22Rv1 (cell line): ENCODE measurements around the gene SCN1B.
"Not testable (repeated sequence)": the region's sequence is repeated elsewhere in the genome, so short reads cannot be mapped to it uniquely, and the experiment has no call there.

Experiments
- H3K27ac ChIP-seq: fragments of 450-650 bp; 2 replicates; pipeline ENCODE4 v1.5.1; 2017
- CTCF ChIP-seq: fragments of 450-650 bp; IDR thresholded peaks from 2 replicates; pipeline ENCODE4 v1.5.1; 2017; ENCODE audit warnings: mild to moderate bottlenecking
- ZFX ChIP-seq: fragments of 450-650 bp; IDR thresholded peaks from 2 replicates; pipeline ENCODE4 v1.6.1; 2017; ENCODE audit warnings: antibody characterized with exemption, borderline replicate concordance

The SCN1B gene

GRCh38 chr19:34990578-34991192 lies 39.6 kb upstream of the SCN1B start:
- no peak overlapping the region for H3K27ac ChIP-seq
- TF ChIP-seq ZFX (no peak), CTCF (no peak)

- no peak for TF ChIP-seq ZFX
- no peak for TF ChIP-seq CTCF
- no peak overlapping the region for H3K27ac ChIP-seq
Observed at GRCh38 chr19:34991542-34992333, 38.5 kb upstream of the SCN1B start.

- H3K27ac ChIP-seq = not testable (repeated sequence)
Observed at GRCh38 chr19:34992582-34992981, 37.7 kb upstream of the SCN1B start.

GRCh38 chr19:34994286-34994642 lies 36.0 kb upstream of the SCN1B start:
- TF ChIP-seq CTCF = no peak
- TF ChIP-seq ZFX = no peak

GRCh38 chr19:34994643-34995541 lies 35.4 kb upstream of the SCN1B start:
- H3K27ac ChIP-seq = peak overlapping the region; percentile 29
- TF ChIP-seq ZFX = no peak
- no peak for TF ChIP-seq CTCF

More at GRCh38 chr19:34994286-34994642, 36.0 kb upstream of the SCN1B start:
- peak overlapping the region; percentile 29; the same call in 1 of the 2 replicates for H3K27ac ChIP-seq

GRCh38 chr19:34995551-34995950 lies 34.7 kb upstream of the SCN1B start:
- TF ChIP-seq ZFX (no peak), CTCF (no peak)

GRCh38 chr19:34997071-34997617 lies 33.1 kb upstream of the SCN1B start:
- H3K27ac ChIP-seq = no peak overlapping the region
- TF ChIP-seq ZFX (no peak), CTCF (no peak)

More at GRCh38 chr19:34995551-34995950, 34.7 kb upstream of the SCN1B start:
- H3K27ac ChIP-seq = peak overlapping the region; percentile 29

- not testable (repeated sequence) for H3K27ac ChIP-seq
Observed at GRCh38 chr19:34998224-34998623, 32.0 kb upstream of the SCN1B start.
